ENCODE data around the gene OR6Y1. TPM values are rescaled to one million over a fixed set of nuclear protein-coding genes. Genes with fewer than 3 reads are reported as not detected.

Gene OR6Y1
- total and polyA plus RNA-seq, 12 donors: not detected

- Histone ChIP-seq H3K9me3 (peaks cover 0 to 8% (median 0%) of the 10 kb centered on the region in 11 donors), H3K27ac (no peak overlapping the region), H3K27me3 (peaks cover 0 to 6% (median 3%) of the 10 kb centered on the region in 7 donors), H3K36me3 (no peaks in the 10 kb centered on the region), H3K4me1 (no peaks in the 10 kb centered on the region), H3K4me3 (no peak overlapping the region)
- intact Hi-C loops (cut with DNase I): loop anchor here in 2 of 10 donors (10.0 kb wide), 3 partner anchors 317 to 557 kb away; no protein-coding TSS in a partner anchor
- TF ChIP-seq, protein P1, sequence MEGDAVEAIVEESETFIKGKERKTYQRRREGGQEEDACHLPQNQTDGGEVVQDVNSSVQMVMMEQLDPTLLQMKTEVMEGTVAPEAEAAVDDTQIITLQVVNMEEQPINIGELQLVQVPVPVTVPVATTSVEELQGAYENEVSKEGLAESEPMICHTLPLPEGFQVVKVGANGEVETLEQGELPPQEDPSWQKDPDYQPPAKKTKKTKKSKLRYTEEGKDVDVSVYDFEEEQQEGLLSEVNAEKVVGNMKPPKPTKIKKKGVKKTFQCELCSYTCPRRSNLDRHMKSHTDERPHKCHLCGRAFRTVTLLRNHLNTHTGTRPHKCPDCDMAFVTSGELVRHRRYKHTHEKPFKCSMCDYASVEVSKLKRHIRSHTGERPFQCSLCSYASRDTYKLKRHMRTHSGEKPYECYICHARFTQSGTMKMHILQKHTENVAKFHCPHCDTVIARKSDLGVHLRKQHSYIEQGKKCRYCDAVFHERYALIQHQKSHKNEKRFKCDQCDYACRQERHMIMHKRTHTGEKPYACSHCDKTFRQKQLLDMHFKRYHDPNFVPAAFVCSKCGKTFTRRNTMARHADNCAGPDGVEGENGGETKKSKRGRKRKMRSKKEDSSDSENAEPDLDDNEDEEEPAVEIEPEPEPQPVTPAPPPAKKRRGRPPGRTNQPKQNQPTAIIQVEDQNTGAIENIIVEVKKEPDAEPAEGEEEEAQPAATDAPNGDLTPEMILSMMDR (IDR thresholded peaks at IDR 0.05): no peak
- DNase-seq: no peak
- ATAC-seq: no peak
- 77 to 85% methylated on average over 2 of the region's 2 CpGs for WGBS, 2 donors
Observed at GRCh38 chr1:158521666-158522058, 32.5 kb downstream of the OR6Y1 start.

- DNase-seq: no peak
- ATAC-seq: no peak
- WGBS, 2 donors: 84 to 87% methylated on average over 3 of the region's 3 CpGs
- no peaks in the 10 kb centered on the region for H3K36me3 ChIP-seq
- intact Hi-C loops (cut with DNase I): loop anchor here in 2 of 10 donors (10.0 kb wide), 3 partner anchors 316 to 556 kb away; no protein-coding TSS in a partner anchor
- no peak overlapping the region for H3K4me3 ChIP-seq
- H3K4me1 ChIP-seq: no peaks in the 10 kb centered on the region
- peaks cover 0 to 8% (median 0%) of the 10 kb centered on the region in 11 donors for H3K9me3 ChIP-seq
- H3K27ac ChIP-seq: no peak overlapping the region
- TF ChIP-seq, protein P1 (IDR thresholded peaks at IDR 0.05): no peak
- peaks cover 0 to 6% (median 3%) of the 10 kb centered on the region in 7 donors for H3K27me3 ChIP-seq
Observed at GRCh38 chr1:158520955-158521665, 33.1 kb downstream of the OR6Y1 start.

DNA sequence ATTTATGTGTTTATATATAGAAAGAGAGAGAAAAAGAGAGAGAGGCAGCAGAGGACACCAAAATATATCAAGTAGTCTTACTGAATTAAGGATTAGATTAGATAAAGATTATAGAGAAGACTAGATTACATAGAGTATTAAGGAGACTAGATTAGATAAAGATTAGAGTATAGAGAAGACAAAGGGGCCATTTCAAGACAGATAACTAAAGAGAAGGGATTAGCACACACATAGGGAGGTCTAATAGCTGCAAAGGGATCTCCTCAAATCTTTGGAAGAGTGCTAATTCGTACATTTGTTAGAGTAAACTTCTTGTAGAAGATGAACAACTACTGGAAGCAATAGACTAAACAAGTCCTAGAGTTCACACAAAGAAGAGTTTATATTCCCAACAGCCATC, 34.2 kb downstream of the OR6Y1 start:
- no peak for DNase-seq
- 58 to 64% methylated on average over 1 of the region's 1 CpG for WGBS, 2 donors
- Histone ChIP-seq H3K9me3 (peaks cover 0 to 8% (median 0%) of the 10 kb centered on the region in 11 donors), H3K27me3 (peaks cover 0 to 6% (median 3%) of the 10 kb centered on the region in 7 donors), H3K27ac (no peak overlapping the region), H3K4me3 (no peak overlapping the region), H3K4me1 (no peaks in the 10 kb centered on the region), H3K36me3 (no peaks in the 10 kb centered on the region)
- TF ChIP-seq, protein P1 (IDR thresholded peaks at IDR 0.05): no peak
- no peak for ATAC-seq
- intact Hi-C loops (cut with DNase I): loop anchor here in 2 of 10 donors (10.0 kb wide), 3 partner anchors 315 to 555 kb away; no protein-coding TSS in a partner anchor

DNA sequence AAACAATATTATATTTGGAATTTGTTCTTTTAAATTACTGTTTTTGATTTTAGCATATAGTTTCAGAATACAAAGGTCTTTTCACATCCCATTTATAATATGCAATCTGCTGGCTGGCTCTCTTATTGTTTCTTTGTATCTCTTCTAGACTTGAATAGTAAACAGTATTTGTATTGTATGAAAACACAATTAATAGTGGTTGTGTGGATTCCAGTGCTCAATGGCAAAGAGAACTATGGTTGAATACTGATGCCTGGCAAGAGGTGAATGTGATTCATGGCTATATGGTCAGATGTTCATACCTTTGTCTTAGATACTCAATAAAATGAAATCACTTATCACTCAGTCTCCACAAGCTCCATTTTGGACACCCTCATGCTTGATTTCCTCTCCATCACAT, 37.2 kb downstream of the OR6Y1 start:
- Histone ChIP-seq H3K27ac (no peak overlapping the region), H3K27me3 (peaks cover 0 to 6% (median 3%) of the 10 kb centered on the region in 7 donors), H3K4me3 (no peak overlapping the region), H3K36me3 (no peaks in the 10 kb centered on the region), H3K4me1 (no peaks in the 10 kb centered on the region), H3K9me3 (peaks cover 0 to 6% (median 0%) of the 10 kb centered on the region in 11 donors)
- TF ChIP-seq, protein P1 (IDR thresholded peaks at IDR 0.05): no peak
- ATAC-seq: no peak
- no peak for DNase-seq
- intact Hi-C loops (cut with DNase I): no loop called here
